ENCODE results near the gene KCNMB4. TPM values are rescaled to one million over a fixed set of nuclear protein-coding genes. Genes with fewer than 3 reads are reported as not detected.

KCNMB4 gene
- total RNA-seq, 1 experiment from 2014 or later, result 4.1 TPM

Other genes with a start within 250 kb of the KCNMB4 start
- 74.7 and 108 TPM in 2 replicates for gene CNOT2, start 122.9 kb upstream of the KCNMB4 start, total RNA-seq (2014; rRNA removed; shearing (Covaris generic))